IMR-90 (cell line): ENCODE measurements around the gene UBL4B. TPM values are rescaled to one million over a fixed set of nuclear protein-coding genes. Genes with fewer than 3 reads are reported as not detected.

Experiments
- ATAC-seq: fragments of 200-7000 bp; cut with Tn5 transposase; 2 replicates; pipeline ENCODE4 v1.9.1; 2020; ENCODE audit warnings: low read depth, mild to moderate bottlenecking, moderate library complexity
- BruUV-seq: library from RNA; stranded (reverse); fragments of 400-500 nt; replicated peaks from 2 replicates; lab custom pipeline; 2021; lab: Mats Ljungman, UMichigan
- CTCF ChIA-PET: fragments of 300-600 bp; formaldehyde crosslinking; extraction: SDS; loops from one replicate; lab custom pipeline; 2021; ENCODE audit warnings: antibody characterized with exemption; lab: Yijun Ruan, JAX
- POLR2A ChIA-PET: fragments of 300-600 bp; sonication (Branson Sonifier 250); formaldehyde crosslinking; loops from one replicate; lab custom pipeline; 2022; ENCODE audit warnings: antibody characterized with exemption; ENCODE audit not compliant: unreplicated experiment; lab: Charles Lee
- DNase-seq: peaks from one replicate; pipeline ENCODE4 v3.0.0; 2013
- H2AFZ ChIP-seq: replicated peaks from 2 replicates; pipeline ENCODE3; 2013; ENCODE audit warnings: low read length, mild to moderate bottlenecking; ENCODE audit not compliant: poor library complexity
- H2AK5ac ChIP-seq: 2 replicates; pipeline ENCODE4 v1.6.1; 2013; ENCODE audit warnings: low read depth, low read length, inconsistent platforms
- H2AK9ac ChIP-seq: replicated peaks from 2 replicates; pipeline ENCODE3; 2013; ENCODE audit warnings: mild to moderate bottlenecking, low read depth, low read length, moderate library complexity; ENCODE audit not compliant: poor library complexity
- H2BK120ac ChIP-seq: 2 replicates; pipeline ENCODE4 v1.6.1; 2013; ENCODE audit warnings: low read depth, low read length, inconsistent platforms
- H2BK15ac ChIP-seq: 3 replicates; pipeline ENCODE4 v1.6.1; 2013; ENCODE audit warnings: low read depth, low read length, inconsistent platforms
- H2BK20ac ChIP-seq: 2 replicates; pipeline ENCODE4 v1.6.1; 2013; ENCODE audit warnings: low read depth, mild to moderate bottlenecking, inconsistent platforms, low read length, moderate library complexity
- H2BK5ac ChIP-seq: 2 replicates; pipeline ENCODE4 v1.6.1; 2013; ENCODE audit warnings: mild to moderate bottlenecking, low read depth, low read length, inconsistent platforms; ENCODE audit not compliant: poor library complexity, severe bottlenecking
- H3K14ac ChIP-seq: replicated peaks from 2 replicates; pipeline ENCODE4 v1.6.1; 2013; ENCODE audit warnings: low read depth, low read length, inconsistent platforms
- H3K18ac ChIP-seq: 2 replicates; pipeline ENCODE4 v1.6.1; 2013; ENCODE audit warnings: low read depth, low read length, control low read depth
- H3K23ac ChIP-seq: 2 replicates; pipeline ENCODE4 v1.6.1; 2013; ENCODE audit warnings: low read depth, low read length, inconsistent platforms
- H3K27ac ChIP-seq: 2 replicates; pipeline ENCODE4 v1.5.1; 2013; ENCODE audit warnings: mild to moderate bottlenecking, control low read depth, low read length; ENCODE audit not compliant: insufficient read depth
- H3K27me3 ChIP-seq: 2 replicates; pipeline ENCODE4 v1.6.1; 2013; ENCODE audit warnings: low read length; ENCODE audit not compliant: control insufficient read depth, insufficient read depth
- H3K36me3 ChIP-seq: 2 replicates; pipeline ENCODE4 v1.6.1; 2013; ENCODE audit warnings: low read length, mixed read lengths; ENCODE audit not compliant: control insufficient read depth, insufficient read depth
- H3K4ac ChIP-seq: 2 replicates; pipeline ENCODE4 v1.6.1; 2013; ENCODE audit warnings: low read depth, low read length, inconsistent platforms
- H3K4me1 ChIP-seq: 2 replicates; pipeline ENCODE4 v1.6.1; 2013; ENCODE audit warnings: low read length, mixed read lengths; ENCODE audit not compliant: control insufficient read depth, insufficient read depth
- H3K4me2 ChIP-seq: 2 replicates; pipeline ENCODE4 v1.6.1; 2013; ENCODE audit warnings: low read depth, mild to moderate bottlenecking, control low read depth, low read length, moderate library complexity
- H3K4me3 ChIP-seq: 2 replicates; pipeline ENCODE4 v1.5.1; 2013; ENCODE audit warnings: low read depth, mild to moderate bottlenecking, control low read depth, low read length, moderate library complexity; ENCODE audit not compliant: insufficient read depth
- H3K56ac ChIP-seq: 2 replicates; pipeline ENCODE4 v1.6.1; 2013; ENCODE audit warnings: low read length, inconsistent platforms; ENCODE audit not compliant: insufficient read depth; ENCODE audit errors: extremely low read depth
- H3K79me1 ChIP-seq, 2 experiments: 2 replicates each; pipeline ENCODE4 v1.6.1; 2013; ENCODE audit warnings: low read length in 2 of 2, inconsistent platforms in 1 of 2, low read depth in 1 of 2
- H3K9ac ChIP-seq: 2 replicates; pipeline ENCODE4 v1.6.1; 2013; ENCODE audit warnings: low read depth, low read length, control low read depth
- H3K9me1 ChIP-seq: 2 replicates; pipeline ENCODE4 v1.6.1; 2013; ENCODE audit warnings: low read length, inconsistent platforms; ENCODE audit not compliant: insufficient read depth
- H3K9me3 ChIP-seq: 2 replicates; pipeline ENCODE4 v1.6.1; 2013; ENCODE audit warnings: low read length; ENCODE audit not compliant: control insufficient read depth, insufficient read depth
- H4K20me1 ChIP-seq: 2 replicates; pipeline ENCODE4 v1.6.1; 2013; ENCODE audit warnings: low read length, inconsistent platforms; ENCODE audit not compliant: insufficient read depth
- H4K5ac ChIP-seq: 2 replicates; pipeline ENCODE4 v1.6.1; 2013; ENCODE audit warnings: mild to moderate bottlenecking, low read depth, low read length, control low read depth
- H4K8ac ChIP-seq, 2 experiments: 2 replicates each; pipeline ENCODE4 v1.6.1; 2013; ENCODE audit warnings: low read depth in 2 of 2, low read length in 2 of 2, control low read depth in 1 of 2, inconsistent platforms in 1 of 2
- H4K91ac ChIP-seq: 2 replicates; pipeline ENCODE4 v1.6.1; 2013; ENCODE audit warnings: low read depth, low read length, inconsistent platforms; ENCODE audit not compliant: insufficient read depth
- BHLHE40 ChIP-seq: fragments of 150-350 bp; IDR thresholded peaks from 2 replicates; pipeline ENCODE4 v1.6.1; 2016; ENCODE audit warnings: mild to moderate bottlenecking, low read depth, low read length
- CEBPB ChIP-seq: IDR thresholded peaks from 2 replicates; pipeline ENCODE4 v1.6.1; 2012; ENCODE audit warnings: low read depth, low read length, improper control_type of control experiment
- CHD1 ChIP-seq: IDR thresholded peaks from 2 replicates; pipeline ENCODE4 v1.6.1; 2012; ENCODE audit warnings: low read depth, low read length, improper control_type of control experiment
- FOS ChIP-seq: fragments of 150-350 bp; IDR thresholded peaks from 2 replicates; pipeline ENCODE4 v1.6.1; 2016; ENCODE audit warnings: low read depth, low read length
- MAFK ChIP-seq: IDR thresholded peaks from 2 replicates; pipeline ENCODE4 v1.6.1; 2012; ENCODE audit warnings: low read depth, low read length, improper control_type of control experiment
- MAZ ChIP-seq: IDR thresholded peaks from 2 replicates; pipeline ENCODE4 v1.6.1; 2012; ENCODE audit warnings: low read depth, mild to moderate bottlenecking, low read length, improper control_type of control experiment, moderate library complexity, borderline replicate concordance
- MXI1 ChIP-seq: IDR thresholded peaks from 2 replicates; pipeline ENCODE4 v1.6.1; 2012; ENCODE audit warnings: low read depth, mild to moderate bottlenecking, low read length, moderate library complexity, borderline replicate concordance
- NFE2L2 ChIP-seq: fragments of 150-350 bp; IDR thresholded peaks from 2 replicates; pipeline ENCODE4 v1.6.1; 2016; ENCODE audit warnings: low read depth, mild to moderate bottlenecking, low read length
- POLR2A ChIP-seq: IDR thresholded peaks from 2 replicates; pipeline ENCODE4 v1.6.1; 2012; ENCODE audit warnings: mild to moderate bottlenecking, low read depth, low read length
- RAD21 ChIP-seq: IDR thresholded peaks from 2 replicates; pipeline ENCODE4 v1.6.1; 2012; ENCODE audit warnings: low read length, improper control_type of control experiment
- RCOR1 ChIP-seq: IDR thresholded peaks from 2 replicates; pipeline ENCODE4 v1.6.1; 2012; ENCODE audit warnings: mild to moderate bottlenecking, low read length, improper control_type of control experiment; ENCODE audit not compliant: insufficient replicate concordance
- RFX5 ChIP-seq: IDR thresholded peaks from 2 replicates; pipeline ENCODE4 v1.8.0; 2012; ENCODE audit warnings: low read depth, mild to moderate bottlenecking, low read length, moderate library complexity
- SMC3 ChIP-seq: fragments of 150-350 bp; IDR thresholded peaks from 2 replicates; pipeline ENCODE4 v1.6.1; 2016; ENCODE audit warnings: low read depth, mild to moderate bottlenecking, antibody characterized with exemption, low read length, moderate library complexity
- WGBS, 2 experiments: methylation state at CpG; one replicate each; pipeline versions ENCODE4 v1.1.5 to v1.1.7; 2013; ENCODE audit warnings: missing lambda C conversion rate in 2 of 2; ENCODE audit not compliant: insufficient read length in 1 of 2; ENCODE audit errors: extremely low coverage in 2 of 2; 5-methylcytosine and 5-hydroxymethylcytosine counted together
- dilution Hi-C: fragments of 300-500 bp; cut with HindIII; formaldehyde crosslinking; loops from one replicate; pipeline ENCODE4 v1.14.3; 2018; ENCODE audit warnings: low sequenced_read_pairs; ENCODE audit not compliant: unreplicated experiment
- in situ Hi-C: fragments of 300-500 bp; cut with MboI; formaldehyde crosslinking; loops from 3 replicates; pipeline ENCODE4 v1.14.3; 2019; ENCODE audit warnings: low sequenced_read_pairs, inconsistent platforms, mixed read lengths
- intact Hi-C: fragments of 100-400 bp; cut with micrococcal nuclease; formaldehyde crosslinking; loops from 2 replicates; pipeline ENCODE4 v1.10.0; 2022
- polyA plus RNA-seq, 3 experiments: library from polyadenylated mRNA; depleted of rRNA; stranded (reverse); fragments of >200 nt; gene quantifications; 2 replicates each; pipeline ENCODE4 v1.2.3, GENCODE V29; 2012; ENCODE audit warnings: low replicate concordance in 1 of 3
- total RNA-seq: library from RNA; depleted of rRNA; stranded (reverse); fragments of >200 nt; gene quantifications from 2 replicates; pipeline ENCODE4 v1.2.3, GENCODE V29; 2012
- TF ChIP-seq, protein P1 (sequence below): fragments of 150-350 bp; IDR thresholded peaks from 2 replicates; pipeline ENCODE4 v1.6.1; 2017; ENCODE audit warnings: mild to moderate bottlenecking, antibody characterized with exemption, low read length, low read depth
- TF ChIP-seq, protein P2 (sequence below): fragments of 150-350 bp; IDR thresholded peaks from 2 replicates; pipeline ENCODE4 v1.6.1; 2016; ENCODE audit warnings: low read depth, mild to moderate bottlenecking, low read length, moderate library complexity, borderline replicate concordance
- TF ChIP-seq, protein P3 (sequence below): conservative IDR thresholded peaks from 2 replicates; pipeline ENCODE4 v1.5.1; 2012; ENCODE audit warnings: mild to moderate bottlenecking, low read depth, low read length, improper control_type of control experiment

The UBL4B gene
- total and polyA plus RNA-seq, 2 of the 4 experiments (the other 2 are of a cell fraction) = not detected

DNA sequence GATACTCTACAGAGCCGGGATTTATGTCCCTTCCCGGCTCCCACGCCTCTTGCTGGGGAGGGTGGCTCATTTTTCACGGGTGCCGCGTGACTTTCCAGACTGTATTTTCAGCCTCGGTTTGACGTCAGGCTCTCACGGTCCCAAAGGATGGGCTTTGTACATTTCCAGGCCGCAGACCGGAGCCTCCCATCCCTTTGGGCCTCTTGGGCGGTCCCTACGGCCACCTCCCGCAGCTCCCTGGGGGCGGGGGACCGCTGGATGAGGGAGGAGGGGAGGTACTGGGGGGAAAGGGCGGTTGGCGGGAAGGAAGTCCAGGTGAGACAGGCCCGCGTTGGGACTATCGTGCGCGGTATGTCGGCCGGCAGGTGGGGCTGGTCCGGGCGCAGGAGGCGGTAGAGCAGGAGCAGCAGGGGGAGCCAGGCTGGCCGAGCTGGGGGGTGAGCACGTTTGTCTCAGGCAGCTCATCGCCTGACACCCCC lies 17.9 kb downstream of the UBL4B start:
- POLR2A ChIA-PET = no interaction called here
- ATAC-seq = no peak
- Histone ChIP-seq H3K9ac (no peak overlapping the region), H2AFZ (no peak overlapping the region), H3K23ac (no peak overlapping the region), H3K14ac (no peak overlapping the region), H3K4me3 (no peak overlapping the region), H2AK5ac (no peak overlapping the region), H2BK15ac (no peak overlapping the region), H2AK9ac (no peak overlapping the region), H3K4me2 (no peak overlapping the region), H3K4me1 (no peaks in the 10 kb centered on the region), H3K79me1 (no peaks in the 10 kb centered on the region), H4K8ac (no peak overlapping the region), H4K5ac (no peak overlapping the region), H4K91ac (no peak overlapping the region), H3K56ac (no peak overlapping the region), H2BK20ac (no peak overlapping the region), H3K36me3 (no peaks in the 10 kb centered on the region), H3K9me3 (peaks cover 8% of the 10 kb centered on the region), H3K4ac (no peak overlapping the region), H4K20me1 (no peaks in the 10 kb centered on the region), H3K27me3 (peaks cover 55% of the 10 kb centered on the region), H3K27ac (no peak overlapping the region), H2BK120ac (no peak overlapping the region), H3K18ac (no peak overlapping the region), H3K9me1 (no peaks in the 10 kb centered on the region), H2BK5ac (no peak overlapping the region)
- in situ Hi-C loops = no loop called here
- 3% methylated on average over 8 of the region's 31 CpGs; no CpG with 5 or more reads in 1 of the 2 experiments for WGBS, 2 experiments
- dilution Hi-C loops = no loop called here
- intact Hi-C loops = no loop called here
- DNase-seq = no peak
- TF ChIP-seq CEBPB = no peak
- TF ChIP-seq, protein P1, sequence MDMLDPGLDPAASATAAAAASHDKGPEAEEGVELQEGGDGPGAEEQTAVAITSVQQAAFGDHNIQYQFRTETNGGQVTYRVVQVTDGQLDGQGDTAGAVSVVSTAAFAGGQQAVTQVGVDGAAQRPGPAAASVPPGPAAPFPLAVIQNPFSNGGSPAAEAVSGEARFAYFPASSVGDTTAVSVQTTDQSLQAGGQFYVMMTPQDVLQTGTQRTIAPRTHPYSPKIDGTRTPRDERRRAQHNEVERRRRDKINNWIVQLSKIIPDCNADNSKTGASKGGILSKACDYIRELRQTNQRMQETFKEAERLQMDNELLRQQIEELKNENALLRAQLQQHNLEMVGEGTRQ = no peak
- TF ChIP-seq FOS = no peak
- TF ChIP-seq, protein P2, sequence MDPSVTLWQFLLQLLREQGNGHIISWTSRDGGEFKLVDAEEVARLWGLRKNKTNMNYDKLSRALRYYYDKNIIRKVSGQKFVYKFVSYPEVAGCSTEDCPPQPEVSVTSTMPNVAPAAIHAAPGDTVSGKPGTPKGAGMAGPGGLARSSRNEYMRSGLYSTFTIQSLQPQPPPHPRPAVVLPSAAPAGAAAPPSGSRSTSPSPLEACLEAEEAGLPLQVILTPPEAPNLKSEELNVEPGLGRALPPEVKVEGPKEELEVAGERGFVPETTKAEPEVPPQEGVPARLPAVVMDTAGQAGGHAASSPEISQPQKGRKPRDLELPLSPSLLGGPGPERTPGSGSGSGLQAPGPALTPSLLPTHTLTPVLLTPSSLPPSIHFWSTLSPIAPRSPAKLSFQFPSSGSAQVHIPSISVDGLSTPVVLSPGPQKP = no peak
- no peak for TF ChIP-seq POLR2A
- no peak for TF ChIP-seq CHD1
- no peak for TF ChIP-seq MAZ
- TF ChIP-seq RAD21 = no peak
- no peak for TF ChIP-seq NFE2L2
- no peak for TF ChIP-seq BHLHE40
- no peak for TF ChIP-seq MAFK
- TF ChIP-seq SMC3 = no peak
- no peak for TF ChIP-seq MXI1
- no peak for TF ChIP-seq RFX5
- no peak for TF ChIP-seq RCOR1
- TF ChIP-seq, protein P3, sequence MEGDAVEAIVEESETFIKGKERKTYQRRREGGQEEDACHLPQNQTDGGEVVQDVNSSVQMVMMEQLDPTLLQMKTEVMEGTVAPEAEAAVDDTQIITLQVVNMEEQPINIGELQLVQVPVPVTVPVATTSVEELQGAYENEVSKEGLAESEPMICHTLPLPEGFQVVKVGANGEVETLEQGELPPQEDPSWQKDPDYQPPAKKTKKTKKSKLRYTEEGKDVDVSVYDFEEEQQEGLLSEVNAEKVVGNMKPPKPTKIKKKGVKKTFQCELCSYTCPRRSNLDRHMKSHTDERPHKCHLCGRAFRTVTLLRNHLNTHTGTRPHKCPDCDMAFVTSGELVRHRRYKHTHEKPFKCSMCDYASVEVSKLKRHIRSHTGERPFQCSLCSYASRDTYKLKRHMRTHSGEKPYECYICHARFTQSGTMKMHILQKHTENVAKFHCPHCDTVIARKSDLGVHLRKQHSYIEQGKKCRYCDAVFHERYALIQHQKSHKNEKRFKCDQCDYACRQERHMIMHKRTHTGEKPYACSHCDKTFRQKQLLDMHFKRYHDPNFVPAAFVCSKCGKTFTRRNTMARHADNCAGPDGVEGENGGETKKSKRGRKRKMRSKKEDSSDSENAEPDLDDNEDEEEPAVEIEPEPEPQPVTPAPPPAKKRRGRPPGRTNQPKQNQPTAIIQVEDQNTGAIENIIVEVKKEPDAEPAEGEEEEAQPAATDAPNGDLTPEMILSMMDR = no peak
- BruUV-seq = no TSS peak
- CTCF ChIA-PET = interaction anchor here (0.6 kb wide), 1 partner anchor 16 kb away, joined by 4 read pairs; no protein-coding TSS in a partner anchor
